Inflammatory macrophage treated with lipopolysaccharide for 4 hours (primary cell): ENCODE data around the gene NNAT.

Experiments used
- DNase-seq: peaks from one replicate; pipeline ENCODE4 v3.0.0-alpha.2; 2020

NNAT gene

GRCh38 chr20:37503256-37503927 lies 17.7 kb upstream of the NNAT start:
- no peak for DNase-seq

DNA sequence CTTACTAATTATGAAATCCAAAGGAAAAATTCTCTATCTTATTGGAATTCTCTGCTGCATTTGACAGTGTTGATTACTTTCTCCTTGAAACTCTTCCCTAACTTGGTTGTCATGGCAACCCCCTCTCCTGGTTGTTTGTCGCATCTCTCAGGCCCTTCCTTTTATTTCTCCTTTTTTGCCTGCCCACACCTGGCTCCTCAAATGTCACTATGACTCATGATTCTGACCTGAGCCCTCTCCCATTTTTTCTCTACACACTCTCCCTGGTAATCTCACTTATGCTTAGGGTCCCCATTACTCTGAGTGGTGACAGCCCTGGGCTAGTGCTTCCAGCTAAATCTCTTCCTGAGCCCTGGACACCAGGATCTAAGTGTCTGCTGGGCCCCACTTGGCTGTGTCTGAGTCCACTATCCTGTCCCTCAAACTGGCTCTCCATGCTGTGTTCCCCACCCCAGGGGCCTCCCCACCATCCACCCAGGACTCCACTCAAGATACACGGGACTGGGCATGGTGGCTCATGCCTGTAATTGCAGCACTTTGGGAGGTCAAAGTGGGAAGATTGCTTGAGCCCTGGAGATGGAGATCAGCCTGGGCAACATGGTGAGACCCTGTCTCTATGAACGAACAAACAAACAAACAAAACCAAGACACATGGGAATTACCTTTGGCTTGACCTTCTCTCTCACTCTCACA lies 16.5 kb upstream of the NNAT start:
- no peak for DNase-seq

- no peak for DNase-seq
Observed at GRCh38 chr20:37505263-37506151, 15.5 kb upstream of the NNAT start.

DNA sequence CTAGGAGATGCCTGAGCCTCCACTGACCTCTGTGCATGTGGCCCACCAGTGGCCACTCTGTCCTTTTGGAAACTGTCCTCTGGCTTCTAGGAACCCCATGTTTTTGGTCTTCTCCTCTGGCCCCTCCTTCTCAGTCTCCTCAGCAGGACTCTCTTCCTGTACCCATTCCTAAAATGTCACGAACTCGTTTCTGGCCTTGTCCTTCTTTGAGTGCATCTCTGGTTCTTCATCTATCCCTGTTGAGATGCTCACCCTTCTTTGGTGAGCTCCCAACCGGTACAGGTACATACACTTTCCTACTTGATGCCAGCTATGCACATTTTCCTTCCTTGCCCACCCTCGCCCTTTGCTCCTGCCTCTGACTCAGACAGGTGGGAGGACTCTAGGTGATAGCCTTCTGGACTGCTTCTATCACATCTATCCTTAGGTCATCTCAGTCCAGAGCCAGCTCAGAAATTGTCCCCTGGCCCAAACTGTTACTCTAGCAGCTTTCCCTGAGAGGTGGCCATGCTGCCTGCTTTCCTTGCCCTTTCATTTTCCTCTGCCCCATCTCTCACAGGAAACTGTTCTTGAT lies 14.8 kb upstream of the NNAT start:
- no peak for DNase-seq

DNA sequence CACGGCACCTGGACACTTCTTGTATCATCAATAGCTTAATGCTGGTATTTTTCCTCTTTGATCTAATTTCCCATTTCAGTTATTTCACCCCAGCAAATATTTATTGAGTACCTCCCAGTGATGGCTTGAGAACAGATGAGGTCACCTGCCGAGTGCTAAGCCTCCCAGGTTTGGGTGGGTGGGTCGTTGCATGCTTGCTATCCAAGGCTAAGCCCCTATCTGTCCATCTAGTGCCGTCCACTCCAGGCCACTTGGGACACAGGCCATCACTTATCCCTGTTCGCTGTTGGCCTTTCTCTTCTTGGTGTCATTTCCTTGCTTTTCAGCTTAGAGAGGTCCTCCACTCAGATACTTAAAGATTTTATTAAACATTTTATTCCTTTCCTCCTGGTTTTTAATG lies 10.8 kb upstream of the NNAT start:
- DNase-seq = no peak

- DNase-seq = no peak
Observed at GRCh38 chr20:37511610-37512275, 9.3 kb upstream of the NNAT start.

GRCh38 chr20:37513779-37514359 lies 7.2 kb upstream of the NNAT start:
- DNase-seq = no peak

DNA sequence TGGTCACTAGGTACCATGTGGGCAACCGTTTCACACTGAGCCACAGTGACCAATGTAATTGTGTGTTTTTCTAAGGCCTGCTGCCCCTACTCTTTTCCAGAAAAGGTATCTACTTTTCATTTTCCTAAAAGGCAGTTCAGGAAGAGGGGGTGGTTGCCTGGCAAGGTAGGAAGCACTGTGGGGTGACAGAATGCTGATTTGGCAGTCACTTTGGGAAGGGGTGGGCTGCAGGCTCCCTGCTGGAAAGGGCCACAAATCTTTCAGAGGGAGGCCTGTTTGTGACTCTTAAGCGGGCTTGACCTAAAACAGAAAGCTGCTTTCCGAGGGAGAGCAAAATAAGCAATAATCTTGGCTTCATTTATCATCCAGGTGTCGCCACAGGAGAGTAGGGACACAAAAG lies 5.2 kb upstream of the NNAT start:
- no peak for DNase-seq

DNA sequence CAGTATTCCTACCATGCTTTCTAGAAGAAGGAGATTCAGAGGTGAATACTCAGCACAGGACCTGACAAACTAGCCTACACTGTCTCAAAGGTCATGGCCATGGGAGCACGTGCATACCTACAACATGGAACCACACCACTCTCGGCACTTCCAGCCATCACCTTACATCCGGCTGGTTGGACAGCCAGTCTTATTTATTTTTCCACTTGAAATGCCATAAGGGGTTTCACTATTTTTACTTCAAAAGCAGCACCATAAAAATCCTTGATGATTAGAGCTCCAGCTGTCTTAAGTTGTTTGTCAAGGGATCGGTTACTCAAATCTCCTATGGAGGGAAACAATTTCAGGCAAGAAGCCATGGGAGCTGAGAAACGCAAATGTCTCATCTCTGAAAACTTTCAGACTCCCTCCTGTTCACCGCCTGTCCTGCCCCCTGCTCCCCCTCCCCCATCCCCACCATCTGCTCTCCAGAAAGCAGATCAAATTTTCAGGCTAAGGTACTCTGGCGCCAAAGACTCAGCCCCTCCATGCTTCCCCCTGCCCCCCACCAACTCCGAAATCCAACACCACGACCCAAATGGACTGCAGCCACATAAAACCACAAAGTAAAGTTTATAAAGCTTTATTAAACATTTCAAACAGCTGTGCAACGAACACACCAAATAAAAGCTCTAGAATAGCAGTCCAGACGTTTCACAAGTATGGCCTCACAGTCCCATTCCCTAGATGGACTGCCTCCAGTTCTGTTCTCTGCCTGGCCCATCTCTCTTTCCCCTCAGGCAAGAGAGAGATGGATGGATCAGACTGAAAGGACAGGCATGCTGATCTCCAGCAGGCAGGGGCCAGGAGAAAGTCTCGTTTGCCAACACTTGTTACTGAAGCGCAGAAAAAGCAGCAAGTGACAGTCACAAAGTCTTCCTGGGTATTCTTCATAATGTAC lies 4.0 kb upstream of the NNAT start:
- DNase-seq = no peak

DNA sequence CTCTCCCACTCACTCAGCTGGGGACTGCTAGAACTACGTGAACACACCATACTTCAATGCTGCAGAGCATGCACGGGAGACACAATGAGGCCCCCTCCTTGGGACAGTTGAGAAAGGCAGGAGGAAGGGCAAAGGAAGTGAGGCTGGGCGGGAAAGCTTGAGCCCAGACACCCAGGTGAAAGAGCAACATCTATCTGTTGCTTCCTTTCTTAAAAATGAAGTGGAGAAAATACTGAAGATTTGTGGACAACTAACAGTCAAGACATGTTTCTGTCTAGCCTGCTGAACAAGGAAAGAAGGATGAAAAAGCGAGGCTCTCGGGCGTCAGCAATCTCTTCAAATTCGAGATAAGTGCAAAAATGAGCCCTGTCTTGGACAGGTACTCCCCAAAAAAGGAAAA lies 3.0 kb upstream of the NNAT start:
- DNase-seq = no peak

- DNase-seq = no peak
Observed at GRCh38 chr20:37518606-37519507, 2.2 kb upstream of the NNAT start.

DNA sequence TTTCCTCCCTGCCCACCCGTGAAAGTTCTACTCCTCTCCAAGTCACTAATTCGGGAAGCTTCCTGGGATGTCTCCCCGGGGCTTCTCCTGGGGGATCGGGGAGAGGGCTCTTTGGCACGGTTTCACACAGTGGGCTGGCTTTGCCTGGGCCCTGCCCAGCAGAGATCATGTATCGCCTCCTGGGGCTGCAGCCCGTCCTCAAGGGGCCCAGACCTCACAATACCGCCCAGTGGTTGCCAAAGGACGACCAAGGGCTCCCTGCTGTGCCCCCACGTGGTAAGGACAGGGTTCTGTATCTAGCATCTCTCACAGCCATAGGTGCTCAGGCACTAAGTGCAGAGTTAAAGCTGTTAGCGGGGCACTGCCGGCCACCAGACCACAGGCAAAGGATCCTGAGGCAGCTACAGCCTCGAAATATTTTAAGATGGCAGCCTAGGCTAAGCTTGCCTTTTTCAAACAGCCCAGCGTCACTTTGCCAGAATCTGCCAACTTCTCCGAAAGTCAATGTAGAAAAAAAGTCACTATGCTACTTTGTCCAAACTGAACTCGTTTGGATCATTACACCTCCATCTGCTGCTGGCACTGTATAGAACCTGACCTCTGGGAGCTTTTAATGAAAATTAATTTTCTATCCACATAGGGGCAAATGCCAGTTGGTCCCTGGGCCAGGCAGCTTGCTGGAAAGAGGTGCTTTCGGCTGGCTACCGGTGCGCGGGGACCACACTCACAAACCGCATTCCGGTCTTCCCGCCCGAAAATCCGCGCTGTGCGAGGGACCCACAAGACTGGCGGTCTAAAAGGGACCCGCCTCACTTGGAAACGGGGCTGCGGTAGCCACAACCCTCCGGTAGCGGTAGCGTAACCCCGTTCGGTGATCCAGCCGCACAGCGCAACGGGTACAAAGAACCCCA lies 1.3 kb upstream of the NNAT start:
- no peak for DNase-seq

GRCh38 chr20:37520419-37520955 lies 563 bp upstream of the NNAT start:
- DNase-seq = no peak

DNA sequence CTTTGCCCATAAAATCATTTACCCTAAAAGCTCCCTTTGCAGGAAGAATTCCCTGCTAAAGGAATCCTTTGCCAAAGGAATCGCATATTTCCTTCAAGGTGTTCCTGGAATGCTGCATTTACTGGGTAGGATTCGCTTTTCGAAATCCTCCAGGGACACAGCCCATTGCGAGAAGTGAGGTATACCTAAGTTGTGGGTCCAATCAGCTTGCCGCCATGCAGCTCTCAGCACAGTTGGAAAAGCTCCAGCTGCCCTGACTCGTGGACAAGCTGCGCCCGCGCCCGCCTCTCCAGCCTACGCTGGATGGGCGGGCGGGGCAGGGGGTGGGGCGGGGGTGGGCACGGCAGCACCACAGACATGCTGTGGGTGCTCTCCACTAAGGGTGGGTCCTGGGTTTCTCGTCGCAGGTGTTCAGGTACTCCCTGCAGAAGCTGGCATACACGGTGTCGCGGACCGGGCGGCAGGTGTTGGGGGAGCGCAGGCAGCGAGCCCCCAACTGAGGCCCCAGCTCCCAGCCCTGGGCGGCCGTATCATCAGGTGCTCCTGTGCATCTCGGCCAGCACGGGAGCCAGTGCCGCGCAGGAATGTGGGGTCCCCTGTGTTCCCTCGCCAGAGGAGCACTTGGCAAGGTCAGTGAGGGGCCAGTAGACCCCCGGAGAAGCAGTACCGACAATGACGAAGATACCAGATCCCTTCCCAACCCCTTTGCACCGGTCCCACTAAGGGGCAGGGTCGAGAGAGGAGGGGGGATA lies 1.4 kb downstream of the NNAT start:
- no peak for DNase-seq

- DNase-seq = no peak
Observed at GRCh38 chr20:37523012-37523391, 2.0 kb downstream of the NNAT start.

DNA sequence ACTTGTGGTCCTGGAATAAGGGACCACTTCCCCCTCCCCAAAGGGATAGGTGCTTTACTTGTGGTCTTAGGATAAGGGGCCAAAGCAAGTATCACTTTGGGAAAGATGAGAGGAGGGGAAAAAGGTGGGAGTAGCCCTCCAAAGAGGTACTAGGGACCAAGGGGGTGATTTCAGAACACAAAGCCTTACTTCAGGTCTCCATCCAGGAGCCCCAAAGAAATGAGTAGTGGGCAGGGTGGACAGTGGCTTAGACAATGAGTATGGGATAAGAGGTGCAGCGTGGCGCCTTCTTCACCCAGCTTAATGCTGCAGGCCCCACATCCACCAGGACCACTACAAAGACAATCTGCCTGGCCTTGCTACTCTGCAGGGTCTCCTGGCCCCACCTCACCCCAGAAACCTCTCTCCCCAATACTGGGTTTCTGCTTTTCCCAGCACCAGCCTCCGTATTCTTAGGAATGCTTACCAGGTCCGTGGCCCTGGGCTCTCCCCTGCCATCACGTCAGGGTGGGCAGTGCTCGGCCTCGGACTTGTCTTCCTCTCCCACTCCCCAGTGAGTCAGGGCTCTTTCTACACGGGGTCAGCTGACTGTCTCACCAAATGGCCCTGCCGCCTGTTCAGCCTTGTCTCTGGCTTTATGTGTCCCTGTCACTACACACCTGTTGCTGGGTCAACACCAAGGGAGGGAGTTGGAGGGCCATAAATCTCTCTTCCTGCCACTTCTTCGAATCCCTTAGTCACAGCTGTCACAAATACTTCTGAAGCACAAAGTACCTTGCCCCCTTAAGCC lies 3.1 kb downstream of the NNAT start:
- no peak for DNase-seq
